ENCODE results near the gene PRELP. TPM values are rescaled to one million over a fixed set of nuclear protein-coding genes. Genes with fewer than 3 reads are reported as not detected.

The PRELP gene
- total and polyA plus RNA-seq, 7 donors = 0.92 to 133 (median 45.7) TPM

- WGBS, 2 donors = 73 to 79% methylated on average over 9 of the region's 9 CpGs
Observed at GRCh38 chr1:203476216-203476814, 709 bp downstream of the PRELP start.

GRCh38 chr1:203477748-203478147, 2.1 kb downstream of the PRELP start:
- H3K36me3 ChIP-seq = peaks cover 0 to under 1% (median under 1%) of the 10 kb centered on the region in 4 donors
- no peaks in the 10 kb centered on the region for H3K9me3 ChIP-seq
- H3K4me3 ChIP-seq = peak overlapping the region; percentile 51 to 66 (median 64)
- WGBS, 2 donors = 78 to 91% methylated on average over 3 of the region's 3 CpGs
- no peak for DNase-seq
- no peaks in the 10 kb centered on the region for H3K27me3 ChIP-seq
- H3K27ac ChIP-seq = peak overlapping the region; percentile 87 to 96 (median 91)
- TF ChIP-seq POLR2A (IDR thresholded peaks at IDR 0.05) = no peak
- TF ChIP-seq EP300 (IDR thresholded peaks at IDR 0.05) = no peak
- no peak for TF ChIP-seq POLR2AphosphoS5 (IDR thresholded peaks at IDR 0.05)
- no peak for TF ChIP-seq CTCF (IDR thresholded peaks at IDR 0.05)
- intact Hi-C loops (cut with DNase I) = no loop called here
- H3K4me1 ChIP-seq = peaks cover 0 to 67% (median 55%) of the 10 kb centered on the region in 4 donors

More at GRCh38 chr1:203476216-203476814, 709 bp downstream of the PRELP start:
- TF ChIP-seq POLR2A (IDR thresholded peaks at IDR 0.05) (peak in 1 of 2 donors; percentile 12), EP300 (IDR thresholded peaks at IDR 0.05) (no peak), POLR2AphosphoS5 (IDR thresholded peaks at IDR 0.05) (peak in 3 of 4 donors; percentile 6 to 55 (median 15))
- no peak for DNase-seq
- Histone ChIP-seq H3K9me3 (no peaks in the 10 kb centered on the region), H3K27me3 (no peaks in the 10 kb centered on the region), H3K4me3 (peak overlapping the region; percentile 51 to 66 (median 64)), H3K36me3 (no peaks in the 10 kb centered on the region), H3K27ac (peak overlapping the region; percentile 87 to 96 (median 91)), H3K4me1 (peaks cover 0 to 56% (median 45%) of the 10 kb centered on the region in 4 donors)
- intact Hi-C loops (cut with DNase I) = no loop called here

- 61 to 86% methylated on average over 3 of the region's 3 CpGs for WGBS, 2 donors
- peaks cover 0 to 72% (median 57%) of the 10 kb centered on the region in 4 donors for H3K4me1 ChIP-seq
- intact Hi-C loops (cut with DNase I) = no loop called here
Observed at GRCh38 chr1:203478231-203478630, 2.6 kb downstream of the PRELP start.

GRCh38 chr1:203478986-203479385, 3.4 kb downstream of the PRELP start:
- WGBS, 2 donors = 96 to 97% methylated on average over 5 of the region's 5 CpGs
- TF ChIP-seq POLR2AphosphoS5 (IDR thresholded peaks at IDR 0.05) = no peak
- no peak for TF ChIP-seq CTCF (IDR thresholded peaks at IDR 0.05)
- no peak for TF ChIP-seq EP300 (IDR thresholded peaks at IDR 0.05)
- TF ChIP-seq POLR2A (IDR thresholded peaks at IDR 0.05) = no peak
- Histone ChIP-seq H3K27ac (peak overlapping the region; percentile 87 to 96 (median 91)), H3K36me3 (peaks cover 9 to 13% (median 12%) of the 10 kb centered on the region in 4 donors), H3K9me3 (no peaks in the 10 kb centered on the region), H3K4me3 (peak overlapping the region; percentile 51 to 66 (median 64)), H3K27me3 (no peaks in the 10 kb centered on the region), H3K4me1 (peaks cover 0 to 78% (median 63%) of the 10 kb centered on the region in 4 donors)
- no peak for DNase-seq
- intact Hi-C loops (cut with DNase I) = no loop called here

More at GRCh38 chr1:203478231-203478630, 2.6 kb downstream of the PRELP start:
- Histone ChIP-seq H3K27ac (peak overlapping the region; percentile 87 to 96 (median 91)), H3K36me3 (peaks cover 1 to 6% (median 4%) of the 10 kb centered on the region in 4 donors), H3K27me3 (no peaks in the 10 kb centered on the region), H3K4me3 (peak overlapping the region; percentile 51 to 66 (median 64)), H3K9me3 (no peaks in the 10 kb centered on the region)
- no peak for DNase-seq
- TF ChIP-seq POLR2AphosphoS5 (IDR thresholded peaks at IDR 0.05) = peak in 3 of 4 donors; percentile 32 to 51 (median 35)
- TF ChIP-seq EP300 (IDR thresholded peaks at IDR 0.05) = no peak

GRCh38 chr1:203479646-203480045, 4.0 kb downstream of the PRELP start:
- Histone ChIP-seq H3K9me3 (no peaks in the 10 kb centered on the region), H3K27me3 (no peaks in the 10 kb centered on the region), H3K27ac (peak overlapping the region; percentile 87 to 96 (median 91)), H3K4me3 (peak overlapping the region; percentile 18 to 66 (median 64)), H3K36me3 (peaks cover 12 to 20% (median 17%) of the 10 kb centered on the region in 4 donors), H3K4me1 (peaks cover 0 to 78% (median 67%) of the 10 kb centered on the region in 4 donors)
- TF ChIP-seq POLR2A (IDR thresholded peaks at IDR 0.05) (no peak), CTCF (IDR thresholded peaks at IDR 0.05) (no peak), EP300 (IDR thresholded peaks at IDR 0.05) (no peak), POLR2AphosphoS5 (IDR thresholded peaks at IDR 0.05) (no peak)
- DNase-seq = no peak
- WGBS, 2 donors = 86 to 89% methylated on average over 2 of the region's 2 CpGs
- intact Hi-C loops (cut with DNase I) = loop anchor here (2.0 kb wide), 1 partner anchor 111 kb away; no protein-coding TSS in a partner anchor

All from sigmoid colon (tissue), 7 donors.